Muscle of back (tissue), 11 donors: Measurements from ENCODE around the gene YOD1. TPM values are rescaled to one million over a fixed set of nuclear protein-coding genes. Genes with fewer than 3 reads are reported as not detected.

ENCODE experiments used
- DNase-seq, 3 donors: peaks; one replicate each; pipeline versions ENCODE4 v3.0.0 to v3.0.0-alpha.2; 2013
- polyA plus RNA-seq, 10 donors: library from polyadenylated mRNA; unstranded; fragments of 120-200 nt; gene quantifications; one replicate each; pipeline ENCODE4 v1.2.1, GENCODE V29; 2013; ENCODE audit not compliant: insufficient read length in 10 of 10

Gene YOD1
- polyA plus RNA-seq, 10 donors = 6.0 to 8.9 (median 7.0) TPM

GRCh38 chr1:207028884-207029650, 21.9 kb downstream of the YOD1 start:
- DNase-seq = no peak

GRCh38 chr1:207027921-207028320, 23.1 kb downstream of the YOD1 start:
- no peak for DNase-seq

DNA sequence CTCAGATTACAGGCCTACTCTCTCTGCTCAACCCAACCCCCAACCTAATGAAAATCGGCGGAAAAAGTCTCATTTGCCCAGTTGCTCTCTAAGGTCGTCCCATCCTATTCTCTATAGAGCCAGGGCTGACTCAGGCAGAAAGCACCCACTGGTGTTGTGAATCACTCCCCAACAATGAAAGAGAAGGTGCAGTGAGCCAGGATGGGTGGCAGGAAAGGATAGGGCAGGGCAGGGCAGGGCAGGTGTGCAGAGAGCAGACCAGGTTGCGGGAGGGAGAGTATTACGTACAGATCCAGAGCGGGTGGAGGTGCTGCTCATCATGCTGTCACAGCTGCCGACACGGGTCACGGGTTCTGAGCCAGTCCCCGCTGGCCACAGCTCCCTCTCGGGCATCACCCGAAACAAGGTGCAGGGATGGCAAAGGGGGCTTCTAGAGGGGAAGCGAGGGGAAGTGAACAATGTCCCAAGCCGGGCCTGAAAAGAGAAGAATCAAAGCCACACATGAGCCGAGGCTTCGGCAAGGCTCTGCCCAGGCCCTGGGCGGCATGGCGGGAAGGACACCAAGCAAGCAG, 23.7 kb downstream of the YOD1 start:
- DNase-seq = no peak

DNA sequence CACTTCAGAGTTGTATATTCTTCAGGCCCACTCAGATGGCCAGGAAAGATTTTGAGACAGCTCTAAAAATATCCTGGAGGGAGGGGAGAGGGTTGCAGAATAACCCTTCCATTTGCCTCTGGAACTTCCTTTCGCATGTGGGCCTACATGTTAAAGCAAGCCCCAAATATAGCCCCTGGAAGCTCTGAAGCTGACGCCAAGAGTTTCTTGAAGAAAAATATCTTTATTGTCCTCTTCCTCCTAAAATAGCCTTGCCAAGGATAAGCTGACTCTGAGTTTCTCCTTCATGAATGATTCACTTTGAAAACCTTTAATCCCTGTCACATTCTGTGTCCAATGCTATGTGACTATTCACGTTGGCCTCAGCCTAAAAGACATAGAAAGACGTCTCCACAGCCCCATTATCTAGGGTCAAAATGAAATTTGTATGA, 24.9 kb downstream of the YOD1 start:
- DNase-seq = peak in 1 of 3 donors; percentile 54

DNA sequence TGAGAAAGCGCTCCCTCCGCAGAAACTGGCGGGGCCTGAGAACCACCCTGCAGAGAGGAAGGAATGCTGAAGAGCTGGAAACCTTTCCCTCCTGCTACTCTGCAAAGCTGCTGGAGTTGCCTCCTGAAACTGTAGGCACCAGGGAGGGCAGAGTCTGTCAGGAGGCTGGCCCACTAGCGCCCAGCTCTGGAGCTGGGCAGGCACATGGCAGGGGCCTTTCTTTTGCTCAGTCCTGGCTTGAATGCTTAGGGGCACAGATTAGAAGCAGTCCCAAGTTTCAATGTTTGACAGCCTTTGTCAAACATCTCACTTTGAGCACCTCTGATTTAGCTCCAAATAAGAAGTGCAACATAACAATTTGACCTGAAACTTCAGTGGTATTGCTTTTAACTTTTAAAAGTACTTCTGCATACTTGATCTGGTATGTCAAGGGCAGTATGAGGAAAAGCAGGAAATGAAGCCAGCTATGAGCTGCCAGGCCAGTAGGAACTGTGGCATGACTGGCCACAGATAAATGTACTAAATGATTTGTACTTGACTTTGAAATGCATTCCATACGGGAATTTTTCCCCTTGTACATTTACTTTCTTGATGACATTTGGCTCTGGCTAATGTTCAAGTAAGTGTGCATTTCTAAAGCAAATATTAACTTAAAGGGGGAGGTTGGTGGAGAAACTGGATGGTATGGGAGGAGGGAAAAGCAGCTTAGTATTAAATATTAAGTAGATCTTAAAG, 25.7 kb downstream of the YOD1 start:
- DNase-seq = peak in 1 of 3 donors; percentile 34

DNA sequence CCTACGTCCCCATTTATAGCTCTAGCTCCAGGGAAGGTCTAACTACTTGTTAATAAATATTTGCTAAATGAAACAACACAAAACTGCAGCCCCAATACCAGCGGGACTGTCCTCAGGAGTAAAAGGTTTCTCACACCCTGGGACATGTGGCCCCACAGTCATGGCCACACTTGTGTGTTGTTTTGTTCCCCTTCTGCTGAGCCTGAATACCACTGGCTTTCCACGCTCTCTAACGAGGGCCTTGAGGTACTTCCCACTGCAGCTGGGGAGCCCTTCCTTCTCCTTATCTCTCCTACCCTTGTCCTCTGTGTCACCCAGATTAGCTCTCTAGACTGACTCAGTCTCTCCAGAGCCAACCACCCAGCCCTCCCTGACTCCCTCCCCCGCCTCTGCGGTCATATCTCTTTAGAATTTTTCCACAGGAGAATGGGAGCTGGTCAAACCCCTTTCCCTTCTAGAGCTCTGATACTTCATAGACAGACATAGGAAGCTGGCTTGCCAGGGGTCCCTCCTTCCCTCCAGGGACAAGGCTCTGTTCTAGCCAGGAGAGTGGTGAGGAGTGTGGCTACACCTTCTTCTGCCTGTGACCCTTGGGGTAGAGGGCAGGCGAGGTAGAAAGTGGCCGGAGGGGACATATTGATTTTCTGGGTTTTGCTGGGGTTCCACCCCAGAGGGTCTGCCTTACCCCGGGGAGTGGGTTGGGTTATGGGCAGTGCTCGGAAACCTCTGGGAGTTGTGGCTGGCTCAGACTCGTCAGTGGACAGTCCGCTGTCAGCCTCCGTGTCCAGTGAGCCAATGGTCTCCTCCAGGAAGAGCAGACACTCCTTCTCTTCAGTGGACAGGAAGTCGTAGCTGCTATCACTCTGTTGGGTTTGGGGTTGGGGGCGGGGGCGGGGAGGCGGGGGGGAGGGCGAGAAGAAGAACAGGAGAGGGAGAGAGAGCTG, 26.5 kb downstream of the YOD1 start:
- peak in 1 of 3 donors; percentile 26 for DNase-seq

DNA sequence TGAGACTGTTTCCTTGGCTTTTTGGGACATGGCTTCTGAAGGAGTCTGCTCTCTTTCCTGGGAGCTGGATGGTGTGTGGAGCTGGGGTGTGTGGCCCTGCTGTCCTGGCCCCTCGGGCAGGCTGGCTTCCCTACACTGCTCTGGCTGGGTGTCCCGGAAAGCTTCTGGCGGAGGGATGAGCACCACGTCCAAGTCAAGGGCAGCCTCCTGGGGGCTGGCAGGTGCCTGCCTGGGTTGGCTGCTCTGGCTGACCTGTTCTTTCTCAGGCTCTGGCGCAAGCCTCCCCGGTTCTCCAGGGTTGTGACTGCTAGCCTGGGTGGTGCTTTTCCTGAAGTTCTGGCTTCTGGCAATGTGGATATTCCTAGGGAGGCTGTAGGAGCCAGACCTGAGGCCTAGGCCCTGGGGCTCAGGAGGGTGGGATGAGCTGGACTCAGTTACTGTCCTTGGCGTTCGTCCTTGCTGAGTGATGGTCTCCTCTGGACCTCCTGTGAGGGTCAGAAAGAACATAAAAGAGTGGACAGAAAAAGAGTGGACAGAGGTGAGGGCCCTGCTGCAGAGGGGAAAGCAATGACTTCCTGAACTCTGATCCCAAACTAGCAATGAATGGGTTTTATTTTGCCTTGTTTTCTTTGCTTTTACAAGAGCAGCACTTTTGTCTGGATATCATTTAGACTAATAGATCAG, 27.9 kb downstream of the YOD1 start:
- DNase-seq = no peak

GRCh38 chr1:207021876-207022596, 29.0 kb downstream of the YOD1 start:
- no peak for DNase-seq

DNA sequence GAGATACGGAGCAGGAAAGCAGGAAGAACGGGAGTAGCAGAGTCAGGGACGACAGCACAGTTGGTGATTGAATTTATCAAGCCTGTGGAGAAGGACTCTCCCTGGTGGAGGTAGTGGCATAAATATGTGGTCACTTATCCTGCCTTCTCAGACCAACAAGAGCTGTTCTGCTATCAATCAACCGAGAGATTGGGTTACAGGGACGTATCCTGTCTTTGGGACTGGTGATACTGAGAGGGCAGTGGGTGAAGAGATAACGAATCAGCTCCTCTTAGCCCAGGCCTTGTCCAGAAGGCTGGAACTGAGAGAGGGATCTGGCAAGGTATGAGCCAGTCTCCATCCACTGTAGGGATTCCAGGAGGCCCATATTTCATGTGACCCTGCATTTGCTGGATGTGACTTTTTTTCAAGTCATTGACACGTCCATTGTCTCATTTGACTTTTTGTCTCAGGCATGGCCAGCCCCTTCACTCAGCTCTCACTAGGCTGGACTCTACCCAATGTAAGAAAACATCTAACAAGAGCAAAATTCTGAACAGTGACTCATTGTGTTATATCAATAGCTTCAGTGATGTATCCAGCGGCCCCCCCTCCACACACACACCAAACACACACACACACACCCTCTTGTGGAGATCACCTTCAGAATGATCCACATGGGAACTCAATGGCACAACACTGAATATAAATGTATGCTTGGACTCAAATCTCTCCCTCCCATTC, 29.7 kb downstream of the YOD1 start:
- no peak for DNase-seq

DNA sequence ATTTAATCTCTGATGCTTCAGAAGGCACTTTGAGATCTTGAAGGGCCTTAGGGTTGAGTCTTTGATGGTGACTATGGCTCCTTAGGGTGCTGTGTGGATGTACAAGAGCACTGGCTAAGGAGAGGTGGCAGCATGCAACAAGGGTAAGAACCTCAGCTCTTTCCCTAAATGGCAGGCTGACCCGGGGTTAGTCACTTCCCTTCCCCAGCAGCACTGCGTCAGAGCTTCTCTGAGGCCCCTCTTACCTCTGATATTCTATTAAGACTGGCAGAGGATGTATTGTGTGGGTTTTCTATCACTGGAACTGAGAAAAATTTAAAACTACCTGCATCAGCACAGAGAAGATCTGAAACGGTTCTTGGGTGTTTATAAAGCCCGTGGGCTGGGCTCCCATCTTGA, 30.3 kb downstream of the YOD1 start:
- DNase-seq = no peak

DNA sequence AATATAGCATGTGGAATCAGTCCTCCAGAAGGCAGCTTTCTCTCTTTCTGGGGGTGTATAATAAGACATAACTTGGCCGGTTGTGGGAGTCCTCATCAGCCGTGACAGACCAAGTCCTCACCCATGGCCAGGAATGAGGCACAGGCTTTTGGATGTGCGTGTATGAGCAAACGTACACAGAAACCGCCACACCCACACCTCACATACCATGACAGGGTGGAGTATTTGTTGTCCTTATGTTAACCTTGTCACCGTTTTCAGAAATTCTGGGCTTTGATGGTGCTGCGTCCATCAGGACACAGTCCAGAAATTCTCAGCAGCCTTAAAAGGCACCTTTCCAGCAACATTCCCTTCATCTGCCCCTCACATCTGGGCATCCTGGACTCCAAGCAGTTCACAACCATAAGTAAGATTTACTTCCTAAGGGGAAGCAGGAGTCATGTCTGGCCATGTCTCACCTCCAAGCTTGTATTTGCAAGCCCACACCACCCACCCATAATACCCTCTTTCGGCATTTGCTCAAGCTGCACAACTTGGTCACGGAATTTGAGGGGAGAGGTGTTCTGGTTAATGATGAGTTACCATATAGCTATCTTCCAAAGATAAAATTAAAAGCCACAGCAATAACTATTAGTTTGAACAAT, 30.8 kb downstream of the YOD1 start:
- DNase-seq = no peak

DNA sequence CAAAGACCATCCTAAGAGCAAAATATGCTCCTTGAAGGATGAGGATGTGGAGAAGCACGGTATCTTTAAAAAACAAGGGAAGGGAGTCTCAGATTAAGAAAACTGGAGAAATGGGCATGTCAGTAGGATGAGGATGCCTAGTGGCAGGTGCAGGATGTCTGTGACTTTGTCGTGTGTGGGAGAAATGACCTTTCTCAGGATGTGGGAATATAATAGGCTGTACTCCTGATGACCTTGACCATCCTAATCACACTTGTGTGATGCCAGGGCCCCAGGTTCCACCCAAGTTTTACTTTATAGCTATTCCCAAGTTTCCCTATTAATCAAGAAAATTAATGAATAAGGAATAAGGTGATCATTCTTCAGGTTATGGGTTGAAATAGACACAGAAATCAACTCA, 31.3 kb downstream of the YOD1 start:
- no peak for DNase-seq

DNA sequence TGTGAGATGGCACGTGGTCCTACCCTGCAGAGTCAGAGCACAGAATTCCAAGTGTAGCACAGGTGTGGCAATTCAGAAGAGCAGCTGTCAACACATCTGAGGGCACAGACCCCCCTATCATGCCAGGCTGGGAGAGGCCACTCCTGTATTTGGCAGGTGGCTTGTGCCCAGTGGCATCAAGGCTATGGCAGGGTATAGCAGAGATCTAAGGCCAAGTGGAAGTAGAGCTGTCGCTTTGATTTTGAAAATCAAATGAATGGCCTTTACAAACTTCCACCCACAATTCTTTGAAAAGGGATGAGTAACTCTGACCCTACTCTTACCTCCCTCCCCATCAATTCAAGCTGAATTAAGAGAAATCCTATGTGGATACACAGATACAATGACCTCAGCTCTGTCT, 31.8 kb downstream of the YOD1 start:
- no peak for DNase-seq

- no peak for DNase-seq
Measured at GRCh38 chr1:207018707-207019106, 32.3 kb downstream of the YOD1 start.

DNA sequence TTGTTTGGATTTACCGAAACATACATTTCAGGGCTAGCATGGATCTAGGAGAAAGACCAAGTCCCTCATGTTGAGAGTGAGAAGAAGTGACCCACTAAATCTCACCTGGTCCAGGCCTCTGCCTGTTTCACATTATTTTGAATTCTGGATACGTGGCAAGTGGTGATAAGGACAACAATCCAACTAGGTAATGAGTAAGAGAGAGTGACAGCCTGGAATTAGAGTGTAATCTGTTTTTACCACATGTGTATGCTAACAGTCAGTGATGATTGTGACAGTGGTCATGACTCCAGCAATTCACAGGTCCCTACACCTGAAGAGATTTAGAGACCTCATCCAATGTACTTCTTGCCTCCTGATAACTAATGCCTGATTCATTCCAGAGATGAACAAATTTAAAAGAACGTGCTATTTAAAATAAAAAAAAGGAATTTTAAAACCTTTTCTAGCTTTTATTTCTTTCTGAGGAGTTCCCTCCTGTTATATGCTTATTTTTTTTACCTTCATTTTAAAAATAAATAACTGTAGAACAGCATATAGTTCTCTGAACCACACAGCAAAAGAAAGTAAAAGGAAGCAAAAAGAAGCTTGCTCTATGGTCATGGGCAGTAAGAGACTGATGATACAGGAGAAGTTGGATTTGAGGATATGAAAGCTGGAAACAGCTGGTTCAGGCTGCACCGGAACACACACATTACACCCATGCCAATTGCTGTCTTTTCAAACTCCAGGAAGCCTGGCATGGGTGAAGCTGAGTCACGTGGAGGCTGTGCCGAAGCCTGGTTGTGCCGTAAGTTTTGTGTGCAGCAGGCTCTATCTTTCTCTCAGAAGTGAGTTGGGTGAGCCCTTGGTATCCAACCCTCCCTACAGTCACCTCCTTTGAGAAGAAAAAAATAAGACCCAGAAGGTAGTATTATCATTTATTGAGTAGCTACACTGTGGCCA, 33.1 kb downstream of the YOD1 start:
- DNase-seq = peak in 2 of 3 donors; percentile 33 to 53

- DNase-seq = no peak
Measured at GRCh38 chr1:207015791-207016190, 35.2 kb downstream of the YOD1 start.

DNA sequence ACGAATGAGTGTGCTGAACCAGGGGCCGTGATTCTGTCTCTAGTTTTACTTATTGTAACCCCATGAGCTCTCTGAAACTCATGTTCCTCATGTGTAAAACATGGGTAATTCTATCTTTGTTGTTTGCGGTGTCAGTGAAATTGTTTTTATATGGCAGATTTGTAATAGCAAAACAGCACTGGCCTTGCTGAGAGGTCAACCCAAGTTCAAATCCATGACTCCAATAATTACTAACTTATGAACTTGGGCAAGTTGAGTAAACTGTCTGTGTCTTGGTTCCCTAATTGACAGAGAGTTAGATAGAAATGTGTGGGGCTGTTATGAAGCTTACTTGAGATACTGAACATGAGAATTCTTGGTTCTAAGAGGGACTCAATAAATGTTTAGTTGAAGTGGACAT, 36.3 kb downstream of the YOD1 start:
- DNase-seq = no peak
